GM12891 (cell line): ENCODE measurements around the gene KCNC3.

Source experiments
- PAX5 ChIP-seq: IDR thresholded peaks from 2 replicates; pipeline ENCODE4 v1.6.1; 2011; ENCODE audit warnings: low read length, moderate library complexity, mild to moderate bottlenecking; ENCODE audit not compliant: insufficient read depth, severe bottlenecking
- POLR2A ChIP-seq: IDR thresholded peaks from 2 replicates; pipeline ENCODE4 v1.6.1; 2011; ENCODE audit warnings: low read depth, low read length, control low read depth
- POLR2AphosphoS5 ChIP-seq: IDR thresholded peaks from 2 replicates; pipeline ENCODE4 v1.6.1; 2011; ENCODE audit warnings: low read depth, low read length, control low read depth
- SPI1 ChIP-seq: IDR thresholded peaks from 2 replicates; pipeline ENCODE4 v1.6.1; 2011; ENCODE audit warnings: low read depth, low read length, control low read depth
- TAF1 ChIP-seq: IDR thresholded peaks from 2 replicates; pipeline ENCODE4 v1.6.1; 2011; ENCODE audit warnings: low read depth, low read length, control low read depth

DNA sequence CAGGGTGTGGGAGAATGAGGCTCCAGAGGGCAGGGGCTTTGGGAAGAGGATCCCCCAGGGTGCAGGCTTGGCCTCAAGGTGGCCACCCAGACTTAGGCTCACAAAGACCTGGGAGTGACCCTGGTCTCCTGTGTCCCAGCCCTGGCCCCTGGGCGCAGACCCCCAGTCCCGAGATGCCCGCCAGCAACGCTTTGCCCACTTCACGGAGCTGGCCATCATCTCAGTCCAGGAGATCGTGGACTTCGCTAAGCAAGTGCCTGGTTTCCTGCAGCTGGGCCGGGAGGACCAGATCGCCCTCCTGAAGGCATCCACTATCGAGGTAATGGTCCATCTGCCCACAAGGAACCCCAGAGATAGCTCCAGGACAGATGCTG lies 49.7 kb upstream of the KCNC3 start:
- TF ChIP-seq POLR2A: no peak
- no peak for TF ChIP-seq PAX5
- TF ChIP-seq POLR2AphosphoS5: no peak
- no peak for TF ChIP-seq TAF1
- TF ChIP-seq SPI1: no peak
